NT2/D1 (cell line): ENCODE data around the gene CPSF4.

Experiments used
- SUZ12 ChIP-seq: IDR thresholded peaks from 2 replicates; pipeline ENCODE4 v1.6.1; 2011; ENCODE audit not compliant: insufficient read length, insufficient read depth; ENCODE audit errors: extremely low read depth
- YY1 ChIP-seq: IDR thresholded peaks from 2 replicates; pipeline ENCODE4 v1.6.1; 2011; ENCODE audit not compliant: insufficient read length, insufficient read depth
- ZNF274 ChIP-seq: IDR thresholded peaks from 2 replicates; pipeline ENCODE4 v1.6.1; 2011; ENCODE audit warnings: mild to moderate bottlenecking, low read depth, low read length

- no peak for TF ChIP-seq ZNF274
- TF ChIP-seq SUZ12: no peak
- TF ChIP-seq YY1: no peak
Observed at GRCh38 chr7:99472561-99473314, 34.0 kb downstream of the CPSF4 start, which contains the start of gene ZNF789.
